H9 (cell line): Measurements from ENCODE around the gene RPP40. TPM values are rescaled to one million over a fixed set of nuclear protein-coding genes. Genes with fewer than 3 reads are reported as not detected.

ENCODE experiments used
- DNase-seq: peaks from one replicate; pipeline ENCODE4 v3.0.0-alpha.2; 2017
- H2AFZ ChIP-seq: one replicate; pipeline ENCODE4 v1.6.1; 2013; ENCODE audit warnings: mild to moderate bottlenecking, low read length, control low read depth, moderate library complexity
- H2AK5ac ChIP-seq: 2 replicates; pipeline ENCODE4 v1.6.1; 2013; ENCODE audit warnings: low read length, control low read depth, mixed read lengths; ENCODE audit not compliant: insufficient read length
- H2BK120ac ChIP-seq: one replicate; pipeline ENCODE4 v1.6.1; 2013; ENCODE audit warnings: low read depth, mild to moderate bottlenecking, low read length, control low read depth, inconsistent platforms; ENCODE audit not compliant: poor library complexity, severe bottlenecking
- H2BK12ac ChIP-seq: 2 replicates; pipeline ENCODE4 v1.6.1; 2013; ENCODE audit warnings: low read length, control low read depth, mixed read lengths, low read depth; ENCODE audit not compliant: insufficient read length
- H2BK15ac ChIP-seq: 2 replicates; pipeline ENCODE4 v1.6.1; 2013; ENCODE audit warnings: low read depth, low read length, control low read depth
- H2BK20ac ChIP-seq: one replicate; pipeline ENCODE4 v1.6.1; 2013; ENCODE audit warnings: low read depth, mild to moderate bottlenecking, low read length, control low read depth, inconsistent platforms; ENCODE audit not compliant: poor library complexity, severe bottlenecking
- H2BK5ac ChIP-seq: 2 replicates; pipeline ENCODE4 v1.6.1; 2013; ENCODE audit warnings: low read length, control low read depth, mixed read lengths; ENCODE audit not compliant: insufficient read length
- H3K14ac ChIP-seq: 2 replicates; pipeline ENCODE4 v1.6.1; 2013; ENCODE audit warnings: low read length, control low read depth; ENCODE audit not compliant: insufficient read depth
- H3K18ac ChIP-seq: 2 replicates; pipeline ENCODE4 v1.6.1; 2013; ENCODE audit warnings: low read depth, mild to moderate bottlenecking, mixed read lengths, low read length, control low read depth; ENCODE audit not compliant: insufficient read length
- H3K23ac ChIP-seq: 2 replicates; pipeline ENCODE4 v1.6.1; 2013; ENCODE audit warnings: low read length, control low read depth, mixed read lengths, low read depth; ENCODE audit not compliant: insufficient read length
- H3K23me2 ChIP-seq: 2 replicates; pipeline ENCODE4 v1.6.1; 2013; ENCODE audit warnings: low read depth, mild to moderate bottlenecking, mixed read lengths, low read length, control low read depth; ENCODE audit not compliant: insufficient read length, poor library complexity, severe bottlenecking
- H3K27ac ChIP-seq: 2 replicates; pipeline ENCODE4 v1.5.1; 2013; ENCODE audit warnings: low read length, control low read depth, mixed read lengths, low read depth; ENCODE audit not compliant: insufficient read length
- H3K27me3 ChIP-seq: 2 replicates; pipeline ENCODE4 v1.6.1; 2013; ENCODE audit warnings: low read length, control low read depth, inconsistent platforms; ENCODE audit not compliant: insufficient read depth
- H3K4ac ChIP-seq: 2 replicates; pipeline ENCODE4 v1.6.1; 2013; ENCODE audit warnings: low read depth, mild to moderate bottlenecking, control low read depth, inconsistent platforms, low read length, moderate library complexity
- H3K4me1 ChIP-seq: 2 replicates; pipeline ENCODE4 v1.6.1; 2013; ENCODE audit warnings: low read length, control low read depth, inconsistent platforms; ENCODE audit not compliant: insufficient read depth
- H3K4me2 ChIP-seq: 2 replicates; pipeline ENCODE4 v1.6.1; 2013; ENCODE audit warnings: low read length, control low read depth, mixed read lengths; ENCODE audit not compliant: insufficient read length, insufficient read depth
- H3K56ac ChIP-seq: 2 replicates; pipeline ENCODE4 v1.6.1; 2013; ENCODE audit warnings: low read depth, mild to moderate bottlenecking, mixed read lengths, low read length, control low read depth; ENCODE audit not compliant: insufficient read length
- H3K79me1 ChIP-seq: 2 replicates; pipeline ENCODE4 v1.6.1; 2013; ENCODE audit warnings: low read depth, mild to moderate bottlenecking, moderate library complexity, low read length, control low read depth, inconsistent platforms; ENCODE audit not compliant: insufficient read depth, poor library complexity, severe bottlenecking
- H3K79me2 ChIP-seq: 2 replicates; pipeline ENCODE4 v1.6.1; 2013; ENCODE audit warnings: low read length, control low read depth, inconsistent platforms; ENCODE audit not compliant: insufficient read depth
- H3K9ac ChIP-seq: 2 replicates; pipeline ENCODE4 v1.6.1; 2013; ENCODE audit warnings: low read length, control low read depth, mixed read lengths; ENCODE audit not compliant: insufficient read length; ENCODE audit errors: extremely low read depth
- H3K9me3 ChIP-seq: one replicate; pipeline ENCODE4 v1.6.1; 2013; ENCODE audit warnings: low read depth, low read length, inconsistent platforms; ENCODE audit not compliant: control insufficient read depth
- H3T11ph ChIP-seq: one replicate; pipeline ENCODE4 v1.6.1; 2013; ENCODE audit warnings: mild to moderate bottlenecking, low read length, control low read depth, inconsistent platforms
- H4K20me1 ChIP-seq: one replicate; pipeline ENCODE4 v1.6.1; 2013; ENCODE audit not compliant: control insufficient read depth, insufficient read length, insufficient read depth
- H4K5ac ChIP-seq: 2 replicates; pipeline ENCODE4 v1.6.1; 2013; ENCODE audit warnings: low read depth, mild to moderate bottlenecking, mixed read lengths, low read length, control low read depth; ENCODE audit not compliant: insufficient read length
- H4K8ac ChIP-seq: replicated peaks from 2 replicates; pipeline ENCODE4 v1.6.1; 2013; ENCODE audit warnings: low read length, control low read depth, mixed read lengths, low read depth; ENCODE audit not compliant: insufficient read length
- H4K91ac ChIP-seq: 2 replicates; pipeline ENCODE4 v1.6.1; 2013; ENCODE audit warnings: low read depth, mild to moderate bottlenecking, moderate library complexity, mixed read lengths, low read length, control low read depth; ENCODE audit not compliant: insufficient read length
- H3K27ac Mint-ChIP-seq, 3 experiments: 2 replicates in 2 of 3; 3 replicates in 1 of 3; pipeline ENCODE4 v1.8.0; 2020 to 2021; ENCODE audit warnings: mixed read lengths in 3 of 3, mild to moderate bottlenecking in 1 of 3, moderate library complexity in 1 of 3
- H3K27me3 Mint-ChIP-seq: 2 replicates; pipeline ENCODE4 v1.8.0; 2021; ENCODE audit warnings: low read depth, mild to moderate bottlenecking, moderate library complexity, mixed read lengths
- H3K36me3 Mint-ChIP-seq, 3 experiments: 2 replicates in 2 of 3; 3 replicates in 1 of 3; pipeline ENCODE4 v1.8.0; 2020 to 2021; ENCODE audit warnings: low read depth in 3 of 3, mixed read lengths in 3 of 3; ENCODE audit not compliant: insufficient read depth in 1 of 3
- H3K4me1 Mint-ChIP-seq, 2 experiments: 2 replicates each; pipeline ENCODE4 v1.8.0; 2020; ENCODE audit warnings: mixed read lengths in 2 of 2
- H3K4me3 Mint-ChIP-seq, 2 experiments: 2 replicates in 1 of 2; 3 replicates in 1 of 2; pipeline ENCODE4 v1.8.0; 2020 to 2021; ENCODE audit warnings: mild to moderate bottlenecking in 2 of 2, mixed read lengths in 2 of 2, moderate library complexity in 1 of 2
- H3K9me3 Mint-ChIP-seq, 2 experiments: 2 replicates in 1 of 2; 3 replicates in 1 of 2; pipeline ENCODE4 v1.8.0; 2020; ENCODE audit warnings: mild to moderate bottlenecking in 2 of 2, mixed read lengths in 2 of 2, moderate library complexity in 1 of 2
- WGBS: extraction: QIAGEN DNeasy Blood & Tissue Kit; methylation state at CpG from one replicate; pipeline ENCODE4 v1.1.7; 2013; ENCODE audit warnings: missing lambda C conversion rate, low lambda C conversion rate, mixed read lengths; ENCODE audit not compliant: insufficient read length; ENCODE audit errors: extremely low coverage; 5-methylcytosine and 5-hydroxymethylcytosine counted together
- total RNA-seq: library from RNA; stranded (reverse); gene quantifications from 2 replicates; pipeline ENCODE4 v1.2.1, GENCODE V29; 2021
- TF ChIP-seq, protein P1 (sequence below): fragments of 200-600 bp; sonication (generic); conservative IDR thresholded peaks from 3 replicates; pipeline ENCODE4 v1.8.0; 2021; ENCODE audit warnings: antibody characterized with exemption, mild to moderate bottlenecking

RPP40 gene
- total RNA-seq, 1 experiment from 2014 or later, result 17.8 TPM

DNA sequence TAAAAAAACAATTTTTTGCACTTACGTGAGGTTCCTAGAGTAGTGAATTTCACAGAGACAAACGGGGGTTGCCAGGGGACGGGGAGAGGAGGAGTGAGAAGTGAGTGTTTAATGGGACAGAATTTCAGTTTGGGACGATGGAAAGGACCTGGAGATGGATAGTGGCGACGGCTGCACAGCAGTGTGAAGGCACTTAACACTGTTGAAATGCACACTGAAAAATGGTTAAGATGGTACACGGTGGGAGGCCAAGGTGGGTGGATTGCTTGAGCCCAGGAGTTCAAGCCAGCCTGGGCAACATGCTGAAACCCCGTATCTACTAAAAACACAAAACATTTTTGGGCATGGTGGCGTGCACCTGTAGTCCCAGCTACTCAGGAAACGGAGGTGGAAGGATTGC is 31.4 kb downstream of the RPP40 start:
- Histone ChIP-seq H2BK15ac (no peak overlapping the region), H2BK20ac (no peak overlapping the region), H2BK120ac (no peak overlapping the region), H3K23ac (no peak overlapping the region), H3K4me1 (peaks cover 2% of the 10 kb centered on the region; the same call in 1 of the 2 replicates), H4K5ac (no peak overlapping the region), H3K9me3 (no peaks in the 10 kb centered on the region), H3K79me2 (no peaks in the 10 kb centered on the region), H3K56ac (no peak overlapping the region), H3K4me2 (no peak overlapping the region), H2AK5ac (no peak overlapping the region), H3K79me1 (no peaks in the 10 kb centered on the region), H3K4ac (no peak overlapping the region), H4K91ac (no peak overlapping the region), H3K14ac (no peak overlapping the region), H3K9ac (no peak overlapping the region), H4K20me1 (no peaks in the 10 kb centered on the region), H2BK12ac (no peak overlapping the region), H3K27me3 (no peaks in the 10 kb centered on the region), H3K18ac (no peak overlapping the region), H2AFZ (no peak overlapping the region), H3K27ac (no peak overlapping the region), H4K8ac (no peak overlapping the region), H3T11ph (no peak overlapping the region), H3K23me2 (no peaks in the 10 kb centered on the region), H2BK5ac (no peak overlapping the region)
- Mint-ChIP-seq H3K4me1 (peaks cover 18 to 27% of the 10 kb centered on the region in 2 experiments), H3K27me3 (peaks cover 3% of the 10 kb centered on the region; the same call in 1 of the 2 replicates), H3K9me3 (no peaks in the 10 kb centered on the region; a peak in 1 of 5 replicates), H3K4me3 (no peak overlapping the region), H3K27ac (no peak overlapping the region; a peak in 2 of 7 replicates), H3K36me3 (no peaks in the 10 kb centered on the region)
- DNase-seq, result no peak
- whole genome bisulfite sequencing, result no CpG with 5 or more reads among the region's 10 CpGs
- TF ChIP-seq, protein P1, sequence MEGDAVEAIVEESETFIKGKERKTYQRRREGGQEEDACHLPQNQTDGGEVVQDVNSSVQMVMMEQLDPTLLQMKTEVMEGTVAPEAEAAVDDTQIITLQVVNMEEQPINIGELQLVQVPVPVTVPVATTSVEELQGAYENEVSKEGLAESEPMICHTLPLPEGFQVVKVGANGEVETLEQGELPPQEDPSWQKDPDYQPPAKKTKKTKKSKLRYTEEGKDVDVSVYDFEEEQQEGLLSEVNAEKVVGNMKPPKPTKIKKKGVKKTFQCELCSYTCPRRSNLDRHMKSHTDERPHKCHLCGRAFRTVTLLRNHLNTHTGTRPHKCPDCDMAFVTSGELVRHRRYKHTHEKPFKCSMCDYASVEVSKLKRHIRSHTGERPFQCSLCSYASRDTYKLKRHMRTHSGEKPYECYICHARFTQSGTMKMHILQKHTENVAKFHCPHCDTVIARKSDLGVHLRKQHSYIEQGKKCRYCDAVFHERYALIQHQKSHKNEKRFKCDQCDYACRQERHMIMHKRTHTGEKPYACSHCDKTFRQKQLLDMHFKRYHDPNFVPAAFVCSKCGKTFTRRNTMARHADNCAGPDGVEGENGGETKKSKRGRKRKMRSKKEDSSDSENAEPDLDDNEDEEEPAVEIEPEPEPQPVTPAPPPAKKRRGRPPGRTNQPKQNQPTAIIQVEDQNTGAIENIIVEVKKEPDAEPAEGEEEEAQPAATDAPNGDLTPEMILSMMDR, result no peak
